ENCODE results near the gene C12orf54. TPM values are rescaled to one million over a fixed set of nuclear protein-coding genes. Genes with fewer than 3 reads are reported as not detected.

C12orf54 gene
- polyA plus RNA-seq, 1 of the 3 experiments (the other 2 are of a cell fraction): not detected

GRCh38 chr12:48446161-48446776, 36.0 kb upstream of the C12orf54 start:
- Histone ChIP-seq H4K20me1 (ENCODE audit: insufficient read depth) (no peaks in the 10 kb centered on the region), H3K9me3 (no peaks in the 10 kb centered on the region), H3K4me2 (no peak overlapping the region), H3K27ac (ENCODE audit: low read depth in 2 of 2, low read length in 1 of 2) (no peak overlapping the region), H3K27me3 (ENCODE audit: insufficient read depth) (no peaks in the 10 kb centered on the region), H3K9ac (no peak overlapping the region), H3F3A (replicated peaks; ENCODE audit: insufficient read depth) (no peaks in the 10 kb centered on the region), H2AFZ (ENCODE audit: low read depth) (no peak overlapping the region), H3K36me3 (replicated peaks in 1 of 2; ENCODE audit: control insufficient read depth in 1 of 2, insufficient read depth in 2 of 2, low read length in 1 of 2) (no peaks in the 10 kb centered on the region), H3K79me2 (ENCODE audit: insufficient read depth) (no peaks in the 10 kb centered on the region), H3K4me1 (ENCODE audit: control insufficient read depth in 1 of 2, insufficient read depth in 2 of 2, low read depth in 1 of 2, low read length in 1 of 2) (no peaks in the 10 kb centered on the region), H3K4me3 (ENCODE audit: low read depth in 2 of 2, low read length in 1 of 2) (no peak overlapping the region), H3K9me2 (no peaks in the 10 kb centered on the region)
- no peak for DNase-seq
- ChIA-PET POLR2A (no interaction called here), CTCF (no interaction called here)
- WGBS (ENCODE audit: low lambda C conversion rate): 4% methylated on average over 4 of the region's 4 CpGs
- no peak for TF ChIP-seq CTCF (IDR thresholded peaks at IDR 0.05)
- TF ChIP-seq, protein P1, sequence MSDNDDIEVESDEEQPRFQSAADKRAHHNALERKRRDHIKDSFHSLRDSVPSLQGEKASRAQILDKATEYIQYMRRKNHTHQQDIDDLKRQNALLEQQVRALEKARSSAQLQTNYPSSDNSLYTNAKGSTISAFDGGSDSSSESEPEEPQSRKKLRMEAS (IDR thresholded peaks at IDR 0.05; ENCODE audit: low read depth): no peak
- TF ChIP-seq SIN3A (IDR thresholded peaks at IDR 0.05; ENCODE audit: borderline replicate concordance, low read depth, low read length): no peak
- TF ChIP-seq FOSL2 (IDR thresholded peaks at IDR 0.05; ENCODE audit: borderline replicate concordance, low read depth): no peak
- TF ChIP-seq EZH2phosphoT487 (IDR thresholded peaks at IDR 0.05; ENCODE audit: borderline replicate concordance, low read depth): no peak
- TF ChIP-seq RFX5 (IDR thresholded peaks at IDR 0.05; ENCODE audit: low read length): no peak

GRCh38 chr12:48447755-48448154, 34.5 kb upstream of the C12orf54 start:
- H4K20me1 ChIP-seq (ENCODE audit: insufficient read depth): no peaks in the 10 kb centered on the region
- no peaks in the 10 kb centered on the region for H3K9me2 ChIP-seq
- H3K9ac ChIP-seq: no peak overlapping the region
- no peaks in the 10 kb centered on the region for H3F3A ChIP-seq (replicated peaks; ENCODE audit: insufficient read depth)
- no peaks in the 10 kb centered on the region for H3K27me3 ChIP-seq (ENCODE audit: insufficient read depth)
- DNase-seq: no peak
- H3K9me3 ChIP-seq: no peaks in the 10 kb centered on the region
- TF ChIP-seq RXRA (IDR thresholded peaks at IDR 0.05; ENCODE audit: borderline replicate concordance, low read depth) (no peak), CHD2 (IDR thresholded peaks at IDR 0.05; ENCODE audit: low read length, partially characterized antibody) (no peak), RCOR1 (IDR thresholded peaks at IDR 0.05; ENCODE audit: low read length) (no peak), NRF1 (IDR thresholded peaks at IDR 0.05; ENCODE audit: low read depth, low read length) (no peak), FOXM1 (IDR thresholded peaks at IDR 0.05; ENCODE audit: low read depth) (no peak), TEAD4 (IDR thresholded peaks at IDR 0.05; ENCODE audit: borderline replicate concordance, insufficient read depth) (no peak)
- TF ChIP-seq, protein P2, sequence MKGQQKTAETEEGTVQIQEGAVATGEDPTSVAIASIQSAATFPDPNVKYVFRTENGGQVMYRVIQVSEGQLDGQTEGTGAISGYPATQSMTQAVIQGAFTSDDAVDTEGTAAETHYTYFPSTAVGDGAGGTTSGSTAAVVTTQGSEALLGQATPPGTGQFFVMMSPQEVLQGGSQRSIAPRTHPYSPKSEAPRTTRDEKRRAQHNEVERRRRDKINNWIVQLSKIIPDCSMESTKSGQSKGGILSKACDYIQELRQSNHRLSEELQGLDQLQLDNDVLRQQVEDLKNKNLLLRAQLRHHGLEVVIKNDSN (IDR thresholded peaks at IDR 0.05; ENCODE audit: borderline replicate concordance, low read depth): no peak
- 0% methylated on average over 1 of the region's 1 CpG for WGBS (ENCODE audit: low lambda C conversion rate)
- no peak overlapping the region for H3K27ac ChIP-seq (ENCODE audit: low read depth in 2 of 2, low read length in 1 of 2)
- no peaks in the 10 kb centered on the region for H3K79me2 ChIP-seq (ENCODE audit: insufficient read depth)
- ChIA-PET POLR2A (no interaction called here), CTCF (no interaction called here)
- H3K4me2 ChIP-seq: no peak overlapping the region
- H3K4me1 ChIP-seq (ENCODE audit: control insufficient read depth in 1 of 2, insufficient read depth in 2 of 2, low read depth in 1 of 2, low read length in 1 of 2): no peaks in the 10 kb centered on the region
- no peak overlapping the region for H2AFZ ChIP-seq (ENCODE audit: low read depth)
- H3K4me3 ChIP-seq (ENCODE audit: low read depth in 2 of 2, low read length in 1 of 2): no peak overlapping the region
- H3K36me3 ChIP-seq (replicated peaks in 1 of 2; ENCODE audit: control insufficient read depth in 1 of 2, insufficient read depth in 2 of 2, low read length in 1 of 2): no peaks in the 10 kb centered on the region
